Lower lobe of right lung (tissue), 2 donors: ENCODE data around the gene ASRGL1. TPM values are rescaled to one million over a fixed set of nuclear protein-coding genes. Genes with fewer than 3 reads are reported as not detected.

Experiments used
- ATAC-seq, 2 donors: fragments of 200-7000 bp; cut with Tn5 transposase; one replicate each; pipeline ENCODE4 v1.9.1; 2020 to 2022; ENCODE audit warnings: mild to moderate bottlenecking in 2 of 2, moderate library complexity in 2 of 2
- DNase-seq: peaks from one replicate; pipeline ENCODE4 v3.0.0-alpha.2; 2020
- H3K27ac ChIP-seq: fragments of 200-600 bp; one replicate; pipeline ENCODE4 v1.8.0; 2022
- H3K27me3 ChIP-seq: fragments of 200-600 bp; one replicate; pipeline ENCODE4 v1.8.0; 2022; ENCODE audit warnings: low read depth
- H3K36me3 ChIP-seq: fragments of 200-600 bp; one replicate; pipeline ENCODE4 v1.8.0; 2022; ENCODE audit warnings: mild to moderate bottlenecking
- H3K4me1 ChIP-seq: fragments of 200-600 bp; one replicate; pipeline ENCODE4 v1.8.0; 2022
- H3K4me3 ChIP-seq: fragments of 200-600 bp; one replicate; pipeline ENCODE4 v1.8.0; 2022; ENCODE audit warnings: mild to moderate bottlenecking
- H3K9me3 ChIP-seq: fragments of 200-600 bp; one replicate; pipeline ENCODE4 v1.8.0; 2022
- intact Hi-C: fragments of 100-400 bp; cut with DNase I; formaldehyde crosslinking; loops from one replicate; pipeline ENCODE4 v1.11.0; 2022
- total RNA-seq: library from RNA; stranded (reverse); fragmentation: NEBNext Ultra II Directional; extraction: Animal tissue kit (Norgen Biotek cat#: 25700); gene quantifications from one replicate; pipeline ENCODE4 v1.2.1, GENCODE V29; 2021
- TF ChIP-seq, protein P1 (sequence below): fragments of 200-600 bp; IDR thresholded peaks from one replicate; pipeline ENCODE4 v1.8.0; 2022; ENCODE audit warnings: antibody characterized with exemption, mild to moderate bottlenecking
- donor health status: DM: no; HTN: yes; CAD: no; lungs with severe emphysema.

Gene ASRGL1
- total RNA-seq, 1 donor from 2014 or later, result 39.7 TPM

DNA sequence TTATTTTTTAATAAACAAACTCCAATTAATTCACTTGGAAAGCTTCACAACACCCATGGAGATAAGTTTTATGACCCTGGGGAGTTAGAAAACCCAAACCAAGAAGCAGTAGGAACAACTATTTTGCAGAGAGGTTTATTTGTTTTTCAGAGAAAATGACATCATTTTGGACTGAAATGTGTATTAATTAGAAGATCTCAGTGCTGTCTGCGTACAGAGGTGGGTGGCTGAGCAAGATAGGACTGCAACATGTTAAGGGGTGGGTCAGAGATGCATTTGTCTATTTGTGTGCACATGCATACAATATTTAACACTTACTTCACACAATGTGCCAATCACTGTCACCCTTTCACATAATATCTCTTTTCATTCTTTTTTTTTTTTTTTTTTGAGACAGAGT is 82.7 kb downstream of the ASRGL1 start:
- DNase-seq (no peak), ATAC-seq (no peak)
- Histone ChIP-seq H3K27me3 (no peaks in the 10 kb centered on the region), H3K4me3 (no peak overlapping the region), H3K9me3 (no peaks in the 10 kb centered on the region), H3K36me3 (no peaks in the 10 kb centered on the region), H3K27ac (peak overlapping the region; percentile 44), H3K4me1 (no peaks in the 10 kb centered on the region)
- intact Hi-C loops, result no loop called here
- TF ChIP-seq, protein P1, sequence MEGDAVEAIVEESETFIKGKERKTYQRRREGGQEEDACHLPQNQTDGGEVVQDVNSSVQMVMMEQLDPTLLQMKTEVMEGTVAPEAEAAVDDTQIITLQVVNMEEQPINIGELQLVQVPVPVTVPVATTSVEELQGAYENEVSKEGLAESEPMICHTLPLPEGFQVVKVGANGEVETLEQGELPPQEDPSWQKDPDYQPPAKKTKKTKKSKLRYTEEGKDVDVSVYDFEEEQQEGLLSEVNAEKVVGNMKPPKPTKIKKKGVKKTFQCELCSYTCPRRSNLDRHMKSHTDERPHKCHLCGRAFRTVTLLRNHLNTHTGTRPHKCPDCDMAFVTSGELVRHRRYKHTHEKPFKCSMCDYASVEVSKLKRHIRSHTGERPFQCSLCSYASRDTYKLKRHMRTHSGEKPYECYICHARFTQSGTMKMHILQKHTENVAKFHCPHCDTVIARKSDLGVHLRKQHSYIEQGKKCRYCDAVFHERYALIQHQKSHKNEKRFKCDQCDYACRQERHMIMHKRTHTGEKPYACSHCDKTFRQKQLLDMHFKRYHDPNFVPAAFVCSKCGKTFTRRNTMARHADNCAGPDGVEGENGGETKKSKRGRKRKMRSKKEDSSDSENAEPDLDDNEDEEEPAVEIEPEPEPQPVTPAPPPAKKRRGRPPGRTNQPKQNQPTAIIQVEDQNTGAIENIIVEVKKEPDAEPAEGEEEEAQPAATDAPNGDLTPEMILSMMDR, result no peak

DNA sequence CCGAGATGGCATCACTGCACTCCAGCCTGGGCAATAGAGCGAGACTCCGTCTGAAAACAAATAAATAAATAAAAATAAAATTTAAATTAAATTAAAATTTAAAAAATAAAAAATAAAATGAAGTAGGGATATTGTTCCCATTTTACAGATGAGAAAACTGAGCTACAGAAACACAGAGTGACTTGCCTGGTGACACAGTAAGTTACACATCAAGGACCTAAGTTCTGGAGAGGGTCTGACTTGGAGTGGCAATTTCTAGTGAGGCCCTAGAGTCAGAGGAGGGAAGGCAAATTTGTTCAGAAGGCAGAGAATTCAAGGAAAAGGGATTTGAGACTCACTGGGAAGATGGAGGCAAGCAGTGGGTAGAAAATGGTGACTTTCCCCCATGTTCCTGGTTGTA is 83.6 kb downstream of the ASRGL1 start:
- no peaks in the 10 kb centered on the region for H3K36me3 ChIP-seq
- no peak for DNase-seq
- no peaks in the 10 kb centered on the region for H3K4me1 ChIP-seq
- no peak overlapping the region for H3K27ac ChIP-seq
- H3K27me3 ChIP-seq, result no peaks in the 10 kb centered on the region
- no peak for ATAC-seq
- no peaks in the 10 kb centered on the region for H3K9me3 ChIP-seq
- intact Hi-C loops, result no loop called here
- TF ChIP-seq, protein P1, result no peak
- H3K4me3 ChIP-seq, result no peak overlapping the region

DNA sequence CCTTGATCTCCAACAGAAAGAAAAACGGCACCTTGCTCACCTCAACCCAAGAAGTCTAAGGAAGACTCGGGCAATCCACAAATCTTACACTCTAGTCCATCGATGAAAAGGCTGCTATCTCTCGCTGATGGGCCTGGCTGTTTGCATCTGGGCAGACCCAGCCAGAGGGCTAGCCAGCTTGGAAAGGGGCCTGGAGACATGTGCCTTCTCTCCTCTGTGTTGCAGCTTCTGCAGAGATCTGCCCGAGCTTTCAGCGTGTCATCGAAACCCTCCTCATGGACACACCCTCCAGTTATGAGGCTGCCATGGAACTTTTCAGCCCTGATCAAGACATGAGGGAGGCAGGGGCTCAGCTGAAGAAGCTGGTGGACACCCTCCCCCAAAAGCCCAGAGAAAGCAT is 84.7 kb downstream of the ASRGL1 start:
- Histone ChIP-seq H3K27me3 (no peaks in the 10 kb centered on the region), H3K36me3 (no peaks in the 10 kb centered on the region), H3K27ac (no peak overlapping the region), H3K4me1 (no peaks in the 10 kb centered on the region), H3K9me3 (no peaks in the 10 kb centered on the region), H3K4me3 (no peak overlapping the region)
- intact Hi-C loops, result no loop called here
- TF ChIP-seq, protein P1, result no peak
- no peak for ATAC-seq
- no peak for DNase-seq

DNA sequence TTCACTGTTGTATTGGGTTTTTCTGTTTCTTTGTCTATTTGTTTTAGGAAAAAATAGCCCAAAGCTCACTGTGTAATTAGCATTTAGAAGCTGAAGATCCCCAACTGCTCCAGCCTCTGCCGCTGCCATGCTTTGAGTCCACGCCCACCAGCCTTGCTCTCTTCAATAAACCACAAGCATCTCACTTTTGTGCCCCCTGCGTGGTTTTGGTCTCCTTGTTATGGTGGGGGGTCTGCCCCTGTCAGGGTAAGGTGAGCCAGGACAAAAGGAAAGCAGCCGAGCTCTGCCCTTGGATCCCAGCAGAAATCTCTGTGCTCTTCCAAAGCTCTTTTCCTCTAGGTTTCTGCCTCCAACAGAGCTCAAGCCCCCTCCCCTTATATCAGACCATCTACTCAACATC is 85.8 kb downstream of the ASRGL1 start:
- TF ChIP-seq, protein P1, result no peak
- no peak overlapping the region for H3K27ac ChIP-seq
- H3K27me3 ChIP-seq, result no peaks in the 10 kb centered on the region

DNA sequence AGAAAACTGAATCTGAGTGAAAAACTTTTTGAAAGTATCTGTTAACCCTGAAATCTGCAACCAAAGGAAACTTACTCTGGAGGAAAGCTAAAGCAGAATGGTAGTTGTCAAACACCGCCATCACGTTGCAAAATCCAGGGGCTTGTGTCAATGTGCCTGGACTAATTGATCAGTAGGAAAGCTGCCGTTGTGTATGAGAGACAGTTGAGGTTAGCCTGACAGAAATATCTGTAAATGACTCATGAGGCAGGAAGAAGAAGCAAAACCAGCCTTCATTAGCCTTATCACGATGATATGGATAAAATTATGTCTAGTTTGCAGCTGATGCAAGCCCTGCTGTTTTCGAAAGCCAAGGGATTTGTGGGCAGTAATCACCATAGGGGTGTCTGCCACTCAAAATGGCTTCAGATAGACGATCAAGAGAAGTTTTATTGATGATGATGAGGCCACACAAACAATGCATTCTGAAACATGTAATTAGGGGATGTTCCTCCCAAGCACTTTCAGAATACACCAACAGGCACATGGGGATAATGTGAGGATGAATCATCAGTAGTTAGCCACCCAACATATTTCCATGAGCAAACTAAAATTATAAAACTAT is 90.5 kb downstream of the ASRGL1 start:
- Histone ChIP-seq H3K4me1 (peaks cover 24% of the 10 kb centered on the region), H3K36me3 (no peaks in the 10 kb centered on the region), H3K27me3 (no peaks in the 10 kb centered on the region), H3K9me3 (no peaks in the 10 kb centered on the region), H3K27ac (peak overlapping the region; percentile 37), H3K4me3 (no peak overlapping the region)
- TF ChIP-seq, protein P1, result no peak
- ATAC-seq, result no peak
- intact Hi-C loops, result no loop called here
- no peak for DNase-seq

More for the DNA sequence above, 85.8 kb downstream of the ASRGL1 start:
- DNase-seq, result no peak
- ATAC-seq, result no peak
- Histone ChIP-seq H3K36me3 (no peaks in the 10 kb centered on the region), H3K9me3 (no peaks in the 10 kb centered on the region), H3K4me1 (peaks cover 4% of the 10 kb centered on the region), H3K4me3 (no peak overlapping the region)
- intact Hi-C loops, result no loop called here
